Activated CD4-positive, CD25-positive, alpha-beta regulatory T cell treated with anti-CD3 and anti-CD28 coated beads, Interleukin-2, amount 50 U/mL, for 24 hours (primary cell): Measurements from ENCODE around the gene FAM170A.

Source experiments
- ATAC-seq, 2 donors: fragments of 150-1000 bp; cut with Tn5 transposase; one replicate each; pipeline ENCODE4 v1.10.0; 2021; ENCODE audit warnings: mild to moderate bottlenecking in 1 of 2, moderate library complexity in 1 of 2

Gene FAM170A

GRCh38 chr5:119629339-119629738, at the start of gene FAM170A:
FAM170A (plus strand) TSS chr5:119629558; CDS start chr5:119629769, 211 bp downstream.
- no peak for ATAC-seq

GRCh38 chr5:119582987-119583386, 46.4 kb upstream of the FAM170A start:
- no peak for ATAC-seq

- no peak for ATAC-seq
Measured at GRCh38 chr5:119583684-119584083, 45.7 kb upstream of the FAM170A start.

- ATAC-seq, result no peak
Measured at GRCh38 chr5:119596046-119596445, 33.3 kb upstream of the FAM170A start.

- ATAC-seq, result no peak
Measured at GRCh38 chr5:119597728-119598298, 31.5 kb upstream of the FAM170A start.

- no peak for ATAC-seq
Measured at GRCh38 chr5:119613937-119614336, 15.4 kb upstream of the FAM170A start.

- no peak for ATAC-seq
Measured at GRCh38 chr5:119614838-119615237, 14.5 kb upstream of the FAM170A start.

GRCh38 chr5:119626086-119626485, 3.3 kb upstream of the FAM170A start:
- no peak for ATAC-seq

- no peak for ATAC-seq
Measured at GRCh38 chr5:119630752-119631440, 1.5 kb downstream of the FAM170A start.

- no peak for ATAC-seq
Measured at GRCh38 chr5:119631660-119632059, 2.3 kb downstream of the FAM170A start.

- ATAC-seq, result no peak
Measured at GRCh38 chr5:119651486-119651885, 22.1 kb downstream of the FAM170A start.

- no peak for ATAC-seq
Measured at GRCh38 chr5:119655061-119655460, 25.7 kb downstream of the FAM170A start.

- ATAC-seq, result no peak
Measured at GRCh38 chr5:119656023-119656422, 26.7 kb downstream of the FAM170A start.

GRCh38 chr5:119666542-119666941, 37.2 kb downstream of the FAM170A start:
- no peak for ATAC-seq

GRCh38 chr5:119678351-119679028, 49.1 kb downstream of the FAM170A start:
- ATAC-seq, result no peak

GRCh38 chr5:119680080-119680479, 50.7 kb downstream of the FAM170A start:
- ATAC-seq, result no peak

- ATAC-seq, result no peak
Measured at GRCh38 chr5:119681734-119682133, 52.4 kb downstream of the FAM170A start.

GRCh38 chr5:119682372-119682771, 53.0 kb downstream of the FAM170A start:
- ATAC-seq, result no peak
